Endothelial cell of umbilical vein (primary cell): ENCODE results near the gene C1orf159. TPM values are rescaled to one million over a fixed set of nuclear protein-coding genes. Genes with fewer than 3 reads are reported as not detected.
"Not testable (repeated sequence)": the region's sequence is repeated elsewhere in the genome, so short reads cannot be mapped to it uniquely, and the experiment has no call there.

ENCODE experiments used
- BruUV-seq: library from RNA; stranded (reverse); fragments of 400-500 nt; replicated peaks from 2 replicates; lab custom pipeline; 2021; lab: Mats Ljungman, UMichigan
- CTCF ChIA-PET: fragments of 300-600, 350-600 bp; sonication (Branson Sonifier 250); formaldehyde crosslinking; loops from one replicate; lab custom pipeline; 2021; ENCODE audit warnings: antibody characterized with exemption, inconsistent platforms; lab: Charles Lee
- POLR2A ChIA-PET: fragments of 300-600, 350-600 bp; sonication (Branson Sonifier 250); formaldehyde crosslinking; loops from one replicate; lab custom pipeline; 2021; ENCODE audit warnings: antibody characterized with exemption, inconsistent platforms; lab: Charles Lee
- DNase-seq: peaks from one replicate; pipeline ENCODE4 v3.0.0-alpha.2; 2011; ENCODE audit warnings: low read depth, low spot score
- FAIRE-seq: peaks from 2 replicates; lab custom pipeline; 2011; peaks lifted over from hg19 to GRCh38; lab: Jason Lieb, UNC
- H2AFZ ChIP-seq: 2 replicates; pipeline ENCODE4 v1.6.0; 2012; ENCODE audit warnings: low read depth, low read length, control low read depth, inconsistent platforms
- H3K27ac ChIP-seq: 2 replicates; pipeline ENCODE4 v1.5.1; 2011; ENCODE audit warnings: low read depth, mild to moderate bottlenecking, control low read depth, low read length, moderate library complexity; ENCODE audit not compliant: insufficient read depth
- H3K27me3 ChIP-seq, 2 experiments: 2 replicates each; pipeline versions ENCODE4 v1.6.0 to v1.6.1; 2011; ENCODE audit warnings: low read length in 2 of 2, mixed read lengths in 1 of 2; ENCODE audit not compliant: control insufficient read depth in 2 of 2, insufficient read depth in 2 of 2
- H3K36me3 ChIP-seq, 2 experiments: 2 replicates in 1 of 2; 3 replicates in 1 of 2; pipeline ENCODE4 v1.5.1; 2011; ENCODE audit warnings: low read length in 2 of 2, mild to moderate bottlenecking in 1 of 2, moderate library complexity in 1 of 2; ENCODE audit not compliant: control insufficient read depth in 2 of 2, insufficient read depth in 2 of 2; ENCODE audit errors: extremely low read depth in 1 of 2
- H3K4me1 ChIP-seq: 3 replicates; pipeline ENCODE4 v1.5.1; 2011; ENCODE audit warnings: mild to moderate bottlenecking, low read length; ENCODE audit not compliant: control insufficient read depth, insufficient read depth; ENCODE audit errors: extremely low read depth
- H3K4me2 ChIP-seq: 2 replicates; pipeline ENCODE4 v1.6.1; 2011; ENCODE audit warnings: low read length, control low read depth, mixed read lengths; ENCODE audit not compliant: insufficient read depth
- H3K4me3 ChIP-seq, 3 experiments: fragments of 200-600 bp in 1 of 3; sonication (generic), shearing (Covaris generic) in 1 of 3; replicated peaks in 1 of 3; 2 replicates each; pipeline ENCODE4 v1.5.1; 2011 to 2016; ENCODE audit warnings: control low read depth in 3 of 3, low read length in 3 of 3, mild to moderate bottlenecking in 2 of 3, inconsistent platforms in 1 of 3, low read depth in 1 of 3, moderate library complexity in 1 of 3; ENCODE audit not compliant: insufficient read depth in 1 of 3
- H3K79me2 ChIP-seq: 2 replicates; pipeline ENCODE4 v1.6.0; 2012; ENCODE audit warnings: low read length, inconsistent platforms; ENCODE audit not compliant: control insufficient read depth, insufficient read depth
- H3K9ac ChIP-seq: replicated peaks from 2 replicates; pipeline ENCODE3; 2011; ENCODE audit warnings: low read length, control low read depth; ENCODE audit not compliant: insufficient read depth; ENCODE audit errors: extremely low read depth
- H3K9me1 ChIP-seq: replicated peaks from 3 replicates; pipeline ENCODE4 v1.6.0; 2011; ENCODE audit warnings: mild to moderate bottlenecking, low read length; ENCODE audit not compliant: control insufficient read depth, insufficient read depth; ENCODE audit errors: extremely low read depth
- H3K9me3 ChIP-seq: replicated peaks from 2 replicates; pipeline ENCODE4 v1.5.1; 2012; ENCODE audit warnings: low read length, inconsistent platforms; ENCODE audit not compliant: control insufficient read depth, insufficient read depth
- H4K20me1 ChIP-seq: replicated peaks from 2 replicates; pipeline ENCODE3; 2011; ENCODE audit warnings: mild to moderate bottlenecking, low read length; ENCODE audit not compliant: control insufficient read depth, insufficient read depth; ENCODE audit errors: extremely low read depth
- EZH2 ChIP-seq: IDR thresholded peaks from 2 replicates; pipeline ENCODE4 v1.6.1; 2012; ENCODE audit warnings: borderline replicate concordance, low read depth, mild to moderate bottlenecking, moderate library complexity, low read length, inconsistent platforms; ENCODE audit not compliant: severe bottlenecking
- FOS ChIP-seq: IDR thresholded peaks from 2 replicates; pipeline ENCODE4 v1.6.1; 2011; ENCODE audit warnings: mild to moderate bottlenecking, low read length, moderate library complexity, borderline replicate concordance; ENCODE audit not compliant: insufficient read depth
- GATA2 ChIP-seq: IDR thresholded peaks from 2 replicates; pipeline ENCODE4 v1.7.0; 2011; ENCODE audit warnings: low read depth, mild to moderate bottlenecking, moderate library complexity, mixed read lengths, low read length; ENCODE audit not compliant: insufficient read length, insufficient read depth
- JUN ChIP-seq: IDR thresholded peaks from 2 replicates; pipeline ENCODE4 v1.6.1; 2011; ENCODE audit warnings: borderline replicate concordance, low read depth; ENCODE audit not compliant: insufficient read length, insufficient read depth
- MYC ChIP-seq: IDR thresholded peaks from one replicate; pipeline ENCODE4 v1.6.1; 2011; ENCODE audit warnings: mild to moderate bottlenecking, low read depth, low read length
- POLR2A ChIP-seq: IDR thresholded peaks from 2 replicates; pipeline ENCODE4 v1.6.1; 2012; ENCODE audit warnings: low read depth, mild to moderate bottlenecking, control low read depth, low read length
- POLR2AphosphoS5 ChIP-seq: IDR thresholded peaks from 2 replicates; pipeline ENCODE4 v1.6.1; 2012; ENCODE audit warnings: low read depth, mild to moderate bottlenecking, control low read depth, low read length, moderate library complexity; ENCODE audit not compliant: insufficient read depth
- dilution Hi-C: fragments of 300-500 bp; cut with MboI; formaldehyde crosslinking; loops from one replicate; pipeline ENCODE4 v1.15.0; 2019; ENCODE audit warnings: low sequenced_read_pairs; ENCODE audit not compliant: extremely low pct_ligation_motif_present
- intact Hi-C: fragments of 100-400 bp; cut with micrococcal nuclease; formaldehyde crosslinking; loops from one replicate; pipeline ENCODE4 v1.10.0; 2022
- polyA plus RNA-seq, 4 experiments: library from polyadenylated mRNA; depleted of rRNA in 3 of 4; stranded (reverse) in 3 of 4; unstranded in 1 of 4; fragments of >200 nt; gene quantifications; 2 replicates each; pipeline versions ENCODE4 v1.2.1 to v1.2.3, GENCODE V29; 2011 to 2012; ENCODE audit warnings: missing spikeins in 1 of 4
- total RNA-seq: library from RNA; stranded (reverse); gene quantifications from 2 replicates; pipeline ENCODE4 v1.2.3, GENCODE V29; 2021
- TF ChIP-seq, protein P1 (sequence below), 2 donors: IDR thresholded peaks; 1 replicate in 1 of 2; 2 replicates in 1 of 2; pipeline ENCODE4 v1.5.1; 2011; ENCODE audit warnings: low read length in 2 of 2, mild to moderate bottlenecking in 2 of 2, moderate library complexity in 2 of 2, control low read depth in 1 of 2, inconsistent platforms in 1 of 2, low read depth in 1 of 2; ENCODE audit not compliant: insufficient read depth in 1 of 2; ENCODE audit errors: extremely low read depth in 1 of 2
- TF ChIP-seq, protein P2 (sequence below): IDR thresholded peaks from 2 replicates; pipeline ENCODE4 v1.6.1; 2011; ENCODE audit not compliant: insufficient read depth, insufficient read length

Gene C1orf159
- total and polyA plus RNA-seq, 2 donors (not counting 3 experiments of a cell fraction or from before 2014, with no cell fraction given): 16.1 to 20.1 TPM

- Histone ChIP-seq H3K27ac (no peak overlapping the region), H3K27me3 (peaks cover 0 to 10% of the 10 kb centered on the region in 2 experiments), H3K4me3 (no peak overlapping the region), H3K4me1 (peaks cover 8% of the 10 kb centered on the region), H3K9me3 (no peaks in the 10 kb centered on the region), H2AFZ (no peak overlapping the region), H3K36me3 (peaks cover 0 to 3% of the 10 kb centered on the region in 2 experiments), H4K20me1 (no peaks in the 10 kb centered on the region), H3K79me2 (no peaks in the 10 kb centered on the region), H3K9ac (no peak overlapping the region), H3K9me1 (no peaks in the 10 kb centered on the region), H3K4me2 (no peak overlapping the region)
- no TSS peak for BruUV-seq
- POLR2A ChIA-PET: no interaction called here
- dilution Hi-C loops (no loop called here), intact Hi-C loops (loop anchor here (2.0 kb wide), 1 partner anchor 25 kb away; no protein-coding TSS in a partner anchor)
- no peak for TF ChIP-seq FOS
- no peak for TF ChIP-seq MYC
- TF ChIP-seq EZH2: no peak
- TF ChIP-seq JUN: no peak
- TF ChIP-seq, protein P1, sequence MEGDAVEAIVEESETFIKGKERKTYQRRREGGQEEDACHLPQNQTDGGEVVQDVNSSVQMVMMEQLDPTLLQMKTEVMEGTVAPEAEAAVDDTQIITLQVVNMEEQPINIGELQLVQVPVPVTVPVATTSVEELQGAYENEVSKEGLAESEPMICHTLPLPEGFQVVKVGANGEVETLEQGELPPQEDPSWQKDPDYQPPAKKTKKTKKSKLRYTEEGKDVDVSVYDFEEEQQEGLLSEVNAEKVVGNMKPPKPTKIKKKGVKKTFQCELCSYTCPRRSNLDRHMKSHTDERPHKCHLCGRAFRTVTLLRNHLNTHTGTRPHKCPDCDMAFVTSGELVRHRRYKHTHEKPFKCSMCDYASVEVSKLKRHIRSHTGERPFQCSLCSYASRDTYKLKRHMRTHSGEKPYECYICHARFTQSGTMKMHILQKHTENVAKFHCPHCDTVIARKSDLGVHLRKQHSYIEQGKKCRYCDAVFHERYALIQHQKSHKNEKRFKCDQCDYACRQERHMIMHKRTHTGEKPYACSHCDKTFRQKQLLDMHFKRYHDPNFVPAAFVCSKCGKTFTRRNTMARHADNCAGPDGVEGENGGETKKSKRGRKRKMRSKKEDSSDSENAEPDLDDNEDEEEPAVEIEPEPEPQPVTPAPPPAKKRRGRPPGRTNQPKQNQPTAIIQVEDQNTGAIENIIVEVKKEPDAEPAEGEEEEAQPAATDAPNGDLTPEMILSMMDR (IDR thresholded peaks at IDR 0.05; ENCODE audit: extremely low read depth in 1 of 2, insufficient read depth in 1 of 2, low read depth in 1 of 2, low read length in 2 of 2): no peak
- TF ChIP-seq POLR2A: no peak
- no peak for TF ChIP-seq POLR2AphosphoS5
- TF ChIP-seq, protein P2, sequence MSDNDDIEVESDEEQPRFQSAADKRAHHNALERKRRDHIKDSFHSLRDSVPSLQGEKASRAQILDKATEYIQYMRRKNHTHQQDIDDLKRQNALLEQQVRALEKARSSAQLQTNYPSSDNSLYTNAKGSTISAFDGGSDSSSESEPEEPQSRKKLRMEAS: no peak
- no peak for TF ChIP-seq GATA2
- DNase-seq (no peak), FAIRE-seq (no peak)
- CTCF ChIA-PET: interaction anchor here (0.7 to 2.2 kb wide), 6 partner anchors 17 to 233 kb away, joined by 3 to 6 read pairs (median 3); no protein-coding TSS in a partner anchor
These were observed 57.6 kb downstream of the C1orf159 start for GRCh38 chr1:1058088-1058905.

DNA sequence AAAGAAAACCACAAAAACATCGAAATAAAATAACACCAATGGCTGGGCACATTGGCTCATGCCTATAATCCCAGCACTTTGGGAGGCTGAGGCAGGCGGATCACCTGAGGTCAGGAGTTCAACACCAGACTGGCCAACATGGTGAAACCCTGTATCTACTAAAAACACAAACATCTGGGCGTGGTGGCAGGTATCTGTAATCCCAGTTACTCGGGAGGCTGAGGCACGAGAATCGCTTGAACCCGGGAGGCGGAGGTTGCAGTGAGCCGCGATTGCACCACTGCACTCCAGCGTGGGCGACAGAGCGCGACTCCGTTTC is 58.2 kb downstream of the C1orf159 start:
- H3K27ac ChIP-seq, H4K20me1 ChIP-seq, H3K9ac ChIP-seq, H3K9me1 ChIP-seq, BruUV-seq, H3K36me3 ChIP-seq, H3K4me1 ChIP-seq, CTCF ChIA-PET, H3K4me2 ChIP-seq, FAIRE-seq, DNase-seq, H3K4me3 ChIP-seq, H3K79me2 ChIP-seq, H3K9me3 ChIP-seq, dilution Hi-C loops, H2AFZ ChIP-seq, POLR2A ChIA-PET: not testable (repeated sequence)
- intact Hi-C loops: loop anchor here (2.0 kb wide), 1 partner anchor 25 kb away; no protein-coding TSS in a partner anchor
- peaks cover 0 to 10% of the 10 kb centered on the region in 2 experiments for H3K27me3 ChIP-seq
